Mammary epithelial cell (primary cell): Measurements from ENCODE around the gene ERBIN.

Experiments
- EZH2 ChIP-seq: IDR thresholded peaks from 2 replicates; pipeline ENCODE4 v1.6.1; 2012; ENCODE audit warnings: low read length, inconsistent platforms, borderline replicate concordance
- TF ChIP-seq, protein P1 (sequence below), 2 donors: IDR thresholded peaks in 1 of 2; conservative IDR thresholded peaks in 1 of 2; 2 replicates each; pipeline ENCODE4 v1.5.1; 2011 to 2012; ENCODE audit warnings: inconsistent platforms in 2 of 2, low read length in 2 of 2, mild to moderate bottlenecking in 2 of 2, control low read depth in 1 of 2, low read depth in 1 of 2; ENCODE audit not compliant: insufficient read depth in 1 of 2; ENCODE audit errors: extremely low read depth in 1 of 2

DNA sequence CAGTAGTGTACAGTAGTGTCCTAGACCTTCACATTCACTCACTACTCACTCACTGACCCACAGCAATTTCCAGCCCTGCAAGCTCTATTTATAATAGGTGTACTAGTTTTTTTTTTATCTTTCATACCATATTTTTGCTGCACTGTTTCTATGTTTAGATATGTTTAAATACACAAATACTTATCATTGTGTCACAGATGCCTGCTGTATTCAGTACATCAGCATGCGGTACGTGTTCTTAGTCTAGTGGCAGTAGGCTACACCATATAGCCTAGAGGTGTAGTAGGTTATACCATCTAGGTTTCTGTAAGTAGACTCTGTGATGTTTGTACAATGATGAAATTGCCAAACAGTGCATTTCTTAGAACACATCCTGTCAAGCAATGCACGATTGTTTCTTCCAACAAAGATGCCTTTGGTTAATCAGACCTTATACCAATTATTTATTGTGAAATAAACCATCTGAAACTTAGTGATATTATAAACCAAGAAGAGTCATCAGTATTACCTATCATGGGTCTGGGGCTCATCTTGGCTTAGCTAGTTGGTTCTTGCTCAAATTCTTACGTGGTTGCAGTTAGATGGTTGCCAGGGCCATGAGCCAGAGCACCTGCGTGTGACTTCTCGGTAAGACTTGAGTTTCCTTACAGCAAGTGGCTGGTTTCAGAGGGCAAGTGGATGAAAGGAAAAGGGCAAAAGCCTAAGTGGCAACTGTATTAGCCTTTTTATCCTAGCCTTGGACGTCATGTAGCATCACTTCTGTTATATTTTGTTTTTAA lies 41.1 kb downstream of the ERBIN start:
- TF ChIP-seq, protein P1, sequence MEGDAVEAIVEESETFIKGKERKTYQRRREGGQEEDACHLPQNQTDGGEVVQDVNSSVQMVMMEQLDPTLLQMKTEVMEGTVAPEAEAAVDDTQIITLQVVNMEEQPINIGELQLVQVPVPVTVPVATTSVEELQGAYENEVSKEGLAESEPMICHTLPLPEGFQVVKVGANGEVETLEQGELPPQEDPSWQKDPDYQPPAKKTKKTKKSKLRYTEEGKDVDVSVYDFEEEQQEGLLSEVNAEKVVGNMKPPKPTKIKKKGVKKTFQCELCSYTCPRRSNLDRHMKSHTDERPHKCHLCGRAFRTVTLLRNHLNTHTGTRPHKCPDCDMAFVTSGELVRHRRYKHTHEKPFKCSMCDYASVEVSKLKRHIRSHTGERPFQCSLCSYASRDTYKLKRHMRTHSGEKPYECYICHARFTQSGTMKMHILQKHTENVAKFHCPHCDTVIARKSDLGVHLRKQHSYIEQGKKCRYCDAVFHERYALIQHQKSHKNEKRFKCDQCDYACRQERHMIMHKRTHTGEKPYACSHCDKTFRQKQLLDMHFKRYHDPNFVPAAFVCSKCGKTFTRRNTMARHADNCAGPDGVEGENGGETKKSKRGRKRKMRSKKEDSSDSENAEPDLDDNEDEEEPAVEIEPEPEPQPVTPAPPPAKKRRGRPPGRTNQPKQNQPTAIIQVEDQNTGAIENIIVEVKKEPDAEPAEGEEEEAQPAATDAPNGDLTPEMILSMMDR (conservative IDR thresholded peaks at IDR 0.05 in 1 of 2, IDR thresholded peaks at IDR 0.05 in 1 of 2; ENCODE audit: extremely low read depth in 1 of 2, insufficient read depth in 1 of 2, low read depth in 1 of 2, low read length in 2 of 2): no peak
- no peak for TF ChIP-seq EZH2
